ENCODE data around the gene MAPKBP1. TPM values are rescaled to one million over a fixed set of nuclear protein-coding genes. Genes with fewer than 3 reads are reported as not detected.
A peak's percentile ranks its signal among the peaks of the same experiment; 100 is the strongest.

MAPKBP1 gene
- total RNA-seq, 1 experiment from 2014 or later, result 14.5 TPM

DNA sequence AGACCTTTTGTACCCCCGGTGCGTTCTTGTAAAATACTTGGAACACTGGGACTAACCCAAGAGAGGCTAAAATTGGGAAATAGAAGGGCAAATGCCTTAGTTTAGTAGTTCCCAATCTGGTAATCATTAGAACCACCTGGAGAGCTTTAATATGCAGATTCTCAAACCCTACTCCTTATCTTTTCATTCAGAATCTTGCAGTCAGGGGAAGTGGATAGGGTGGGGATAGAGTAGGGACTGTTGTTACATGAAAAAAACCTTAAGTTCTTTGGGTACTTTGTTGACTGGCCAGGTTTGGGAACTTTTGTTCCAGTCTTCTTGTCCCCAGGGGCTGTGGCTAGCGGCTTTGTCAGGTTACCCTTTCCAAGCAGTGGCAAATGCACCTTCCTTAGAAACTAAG, 15.9 kb downstream of the MAPKBP1 start:
- H3K27me3 Mint-ChIP-seq (ENCODE audit: low read depth), result no peaks in the 10 kb centered on the region

DNA sequence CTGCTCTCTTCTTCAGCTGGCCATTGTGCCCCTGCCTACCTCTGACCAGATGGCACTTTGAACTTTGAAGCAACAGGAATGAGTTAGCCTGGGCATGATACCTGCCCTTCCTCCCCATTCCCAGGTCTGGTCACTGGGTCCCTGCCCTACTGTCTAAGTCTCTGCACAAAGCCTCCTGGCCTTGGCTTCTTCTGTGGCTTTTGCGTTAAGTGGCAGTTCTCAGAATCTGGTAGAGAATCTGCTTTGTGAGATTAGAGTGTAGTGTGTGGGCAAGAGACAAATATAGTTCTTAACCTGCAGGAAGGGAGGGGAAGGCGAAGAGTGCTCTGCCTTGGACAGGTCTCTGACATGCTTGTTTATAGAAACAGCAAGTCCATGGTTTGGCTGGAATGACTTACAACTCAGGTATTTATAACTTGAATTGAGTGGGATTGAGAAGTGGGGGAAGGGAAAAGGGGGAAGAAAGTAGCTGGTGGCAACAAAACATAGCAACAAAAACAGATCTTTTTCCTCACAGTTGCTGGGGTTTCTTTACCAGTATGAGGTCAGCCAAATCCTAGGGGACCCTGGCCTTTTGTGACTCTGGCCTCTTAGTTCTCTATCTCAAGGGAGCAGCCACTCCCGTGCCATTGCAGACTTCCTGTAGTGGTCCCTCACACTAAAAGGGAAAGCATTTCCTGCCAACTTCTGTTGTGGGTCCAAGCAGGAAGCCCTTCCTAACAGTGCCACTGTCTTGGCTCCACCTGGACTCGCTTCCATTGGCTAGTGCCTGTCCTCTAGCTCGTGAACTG, 16.7 kb downstream of the MAPKBP1 start:
- POLR2A ChIA-PET, result no interaction called here
- TF ChIP-seq ATF1 (CRISPR knock-in tag; IDR thresholded peaks at IDR 0.05) (no peak), TCF7 (CRISPR knock-in tag; IDR thresholded peaks at IDR 0.05; ENCODE audit: low read depth) (no peak), SP1 (CRISPR knock-in tag; conservative IDR thresholded peaks at IDR 0.05) (no peak), EMX1 (CRISPR knock-in tag; IDR thresholded peaks at IDR 0.05) (no peak), JUN (CRISPR knock-in tag; IDR thresholded peaks at IDR 0.05) (no peak), NFYB (CRISPR knock-in tag; conservative IDR thresholded peaks at IDR 0.05; ENCODE audit: low read depth) (no peak)
- TF ChIP-seq, protein P1, sequence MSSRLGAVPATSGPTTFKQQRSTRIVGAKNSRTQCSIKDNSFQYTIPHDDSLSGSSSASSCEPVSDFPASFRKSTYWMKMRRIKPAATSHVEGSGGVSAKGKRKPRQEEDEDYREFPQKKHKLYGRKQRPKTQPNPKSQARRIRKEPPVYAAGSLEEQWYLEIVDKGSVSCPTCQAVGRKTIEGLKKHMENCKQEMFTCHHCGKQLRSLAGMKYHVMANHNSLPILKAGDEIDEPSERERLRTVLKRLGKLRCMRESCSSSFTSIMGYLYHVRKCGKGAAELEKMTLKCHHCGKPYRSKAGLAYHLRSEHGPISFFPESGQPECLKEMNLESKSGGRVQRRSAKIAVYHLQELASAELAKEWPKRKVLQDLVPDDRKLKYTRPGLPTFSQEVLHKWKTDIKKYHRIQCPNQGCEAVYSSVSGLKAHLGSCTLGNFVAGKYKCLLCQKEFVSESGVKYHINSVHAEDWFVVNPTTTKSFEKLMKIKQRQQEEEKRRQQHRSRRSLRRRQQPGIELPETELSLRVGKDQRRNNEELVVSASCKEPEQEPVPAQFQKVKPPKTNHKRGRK (CRISPR knock-in tag; IDR thresholded peaks at IDR 0.05; ENCODE audit: borderline replicate concordance), result no peak
- DNase-seq (ENCODE audit: low spot score) (no peak), ATAC-seq (peak; percentile 46)
- Mint-ChIP-seq H3K36me3 (no peaks in the 10 kb centered on the region), H3K4me3 (no peak overlapping the region), H3K27me3 (ENCODE audit: low read depth) (no peaks in the 10 kb centered on the region), H3K9me3 (no peaks in the 10 kb centered on the region), H3K4me1 (peaks cover 37% of the 10 kb centered on the region), H3K27ac (peak overlapping the region; percentile 27; the same call in 1 of the 2 replicates)
- CTCF ChIA-PET, result interaction anchor here (0.9 to 6.2 kb wide), 4 partner anchors 16 to 205 kb away, joined by 3 to 45 read pairs (median 4); partner anchors contain the start of gene MAPKBP1

More for the DNA sequence above, 15.9 kb downstream of the MAPKBP1 start:
- POLR2A ChIA-PET, result no interaction called here
- CTCF ChIA-PET, result interaction anchor here (0.7 to 6.2 kb wide), 2 partner anchors 16 to 114 kb away, joined by 3 to 45 read pairs; partner anchors contain the start of gene MAPKBP1
- Mint-ChIP-seq H3K36me3 (no peaks in the 10 kb centered on the region), H3K4me1 (peaks cover 37% of the 10 kb centered on the region), H3K27ac (peak overlapping the region; percentile 27), H3K9me3 (no peaks in the 10 kb centered on the region), H3K4me3 (no peak overlapping the region)
- TF ChIP-seq FOXK1 (CRISPR knock-in tag; IDR thresholded peaks at IDR 0.05) (no peak), SP1 (CRISPR knock-in tag; conservative IDR thresholded peaks at IDR 0.05) (no peak), TEAD4 (CRISPR knock-in tag; IDR thresholded peaks at IDR 0.05) (no peak), TEAD1 (CRISPR knock-in tag; IDR thresholded peaks at IDR 0.05) (no peak), TCF7 (CRISPR knock-in tag; IDR thresholded peaks at IDR 0.05; ENCODE audit: low read depth) (no peak), ZNF138 (CRISPR knock-in tag; conservative IDR thresholded peaks at IDR 0.05) (no peak)
- TF ChIP-seq, protein P2, sequence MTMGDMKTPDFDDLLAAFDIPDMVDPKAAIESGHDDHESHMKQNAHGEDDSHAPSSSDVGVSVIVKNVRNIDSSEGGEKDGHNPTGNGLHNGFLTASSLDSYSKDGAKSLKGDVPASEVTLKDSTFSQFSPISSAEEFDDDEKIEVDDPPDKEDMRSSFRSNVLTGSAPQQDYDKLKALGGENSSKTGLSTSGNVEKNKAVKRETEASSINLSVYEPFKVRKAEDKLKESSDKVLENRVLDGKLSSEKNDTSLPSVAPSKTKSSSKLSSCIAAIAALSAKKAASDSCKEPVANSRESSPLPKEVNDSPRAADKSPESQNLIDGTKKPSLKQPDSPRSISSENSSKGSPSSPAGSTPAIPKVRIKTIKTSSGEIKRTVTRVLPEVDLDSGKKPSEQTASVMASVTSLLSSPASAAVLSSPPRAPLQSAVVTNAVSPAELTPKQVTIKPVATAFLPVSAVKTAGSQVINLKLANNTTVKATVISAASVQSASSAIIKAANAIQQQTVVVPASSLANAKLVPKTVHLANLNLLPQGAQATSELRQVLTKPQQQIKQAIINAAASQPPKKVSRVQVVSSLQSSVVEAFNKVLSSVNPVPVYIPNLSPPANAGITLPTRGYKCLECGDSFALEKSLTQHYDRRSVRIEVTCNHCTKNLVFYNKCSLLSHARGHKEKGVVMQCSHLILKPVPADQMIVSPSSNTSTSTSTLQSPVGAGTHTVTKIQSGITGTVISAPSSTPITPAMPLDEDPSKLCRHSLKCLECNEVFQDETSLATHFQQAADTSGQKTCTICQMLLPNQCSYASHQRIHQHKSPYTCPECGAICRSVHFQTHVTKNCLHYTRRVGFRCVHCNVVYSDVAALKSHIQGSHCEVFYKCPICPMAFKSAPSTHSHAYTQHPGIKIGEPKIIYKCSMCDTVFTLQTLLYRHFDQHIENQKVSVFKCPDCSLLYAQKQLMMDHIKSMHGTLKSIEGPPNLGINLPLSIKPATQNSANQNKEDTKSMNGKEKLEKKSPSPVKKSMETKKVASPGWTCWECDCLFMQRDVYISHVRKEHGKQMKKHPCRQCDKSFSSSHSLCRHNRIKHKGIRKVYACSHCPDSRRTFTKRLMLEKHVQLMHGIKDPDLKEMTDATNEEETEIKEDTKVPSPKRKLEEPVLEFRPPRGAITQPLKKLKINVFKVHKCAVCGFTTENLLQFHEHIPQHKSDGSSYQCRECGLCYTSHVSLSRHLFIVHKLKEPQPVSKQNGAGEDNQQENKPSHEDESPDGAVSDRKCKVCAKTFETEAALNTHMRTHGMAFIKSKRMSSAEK (CRISPR knock-in tag; IDR thresholded peaks at IDR 0.05; ENCODE audit: borderline replicate concordance), result no peak
- TF ChIP-seq, protein P3, sequence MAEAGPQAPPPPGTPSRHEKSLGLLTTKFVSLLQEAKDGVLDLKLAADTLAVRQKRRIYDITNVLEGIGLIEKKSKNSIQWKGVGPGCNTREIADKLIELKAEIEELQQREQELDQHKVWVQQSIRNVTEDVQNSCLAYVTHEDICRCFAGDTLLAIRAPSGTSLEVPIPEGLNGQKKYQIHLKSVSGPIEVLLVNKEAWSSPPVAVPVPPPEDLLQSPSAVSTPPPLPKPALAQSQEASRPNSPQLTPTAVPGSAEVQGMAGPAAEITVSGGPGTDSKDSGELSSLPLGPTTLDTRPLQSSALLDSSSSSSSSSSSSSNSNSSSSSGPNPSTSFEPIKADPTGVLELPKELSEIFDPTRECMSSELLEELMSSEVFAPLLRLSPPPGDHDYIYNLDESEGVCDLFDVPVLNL (CRISPR knock-in tag; IDR thresholded peaks at IDR 0.05; ENCODE audit: borderline replicate concordance, low read depth), result no peak
- TF ChIP-seq, protein P4, sequence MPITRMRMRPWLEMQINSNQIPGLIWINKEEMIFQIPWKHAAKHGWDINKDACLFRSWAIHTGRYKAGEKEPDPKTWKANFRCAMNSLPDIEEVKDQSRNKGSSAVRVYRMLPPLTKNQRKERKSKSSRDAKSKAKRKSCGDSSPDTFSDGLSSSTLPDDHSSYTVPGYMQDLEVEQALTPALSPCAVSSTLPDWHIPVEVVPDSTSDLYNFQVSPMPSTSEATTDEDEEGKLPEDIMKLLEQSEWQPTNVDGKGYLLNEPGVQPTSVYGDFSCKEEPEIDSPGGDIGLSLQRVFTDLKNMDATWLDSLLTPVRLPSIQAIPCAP (CRISPR knock-in tag; IDR thresholded peaks at IDR 0.05), result no peak
- TF ChIP-seq, protein P1 (CRISPR knock-in tag; IDR thresholded peaks at IDR 0.05; ENCODE audit: borderline replicate concordance), result no peak
- ATAC-seq (peak; percentile 67), DNase-seq (ENCODE audit: low spot score) (no peak)

All from WTC11 (cell line).